Dermis blood vessel endothelial cell (primary cell): ENCODE results near the gene PLXNA4. TPM values are rescaled to one million over a fixed set of nuclear protein-coding genes. Genes with fewer than 3 reads are reported as not detected.

ENCODE experiments used
- DNase-seq: peaks from one replicate; pipeline ENCODE4 v3.0.0; 2010
- total RNA-seq: library from RNA; depleted of rRNA; stranded (reverse); fragments of >200 nt; gene quantifications from 2 replicates; pipeline ENCODE4 v1.2.3, GENCODE V29; 2014

Gene PLXNA4
- total RNA-seq, 1 donor from 2014 or later, result 1.5 TPM

DNA sequence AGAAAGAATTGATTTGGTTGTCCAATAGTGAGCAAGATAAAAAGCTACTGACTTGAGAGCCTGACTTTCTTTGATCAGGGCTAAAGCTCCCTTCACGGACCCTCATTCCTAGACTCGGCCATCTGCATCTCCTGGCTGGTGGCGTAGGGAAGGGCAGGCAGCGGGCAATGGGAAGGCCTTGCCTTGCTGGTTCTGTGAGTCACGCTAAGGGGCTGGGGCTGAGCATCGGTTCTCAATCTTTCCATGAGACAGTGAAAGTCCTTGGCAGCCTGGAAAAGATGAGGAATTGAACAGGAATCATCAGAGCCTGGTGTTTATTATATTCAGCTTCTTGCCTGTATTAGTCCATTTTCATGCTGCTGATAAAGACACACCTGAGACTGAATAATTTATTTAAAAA lies 475.3 kb downstream of the PLXNA4 start:
- DNase-seq, result no peak

DNA sequence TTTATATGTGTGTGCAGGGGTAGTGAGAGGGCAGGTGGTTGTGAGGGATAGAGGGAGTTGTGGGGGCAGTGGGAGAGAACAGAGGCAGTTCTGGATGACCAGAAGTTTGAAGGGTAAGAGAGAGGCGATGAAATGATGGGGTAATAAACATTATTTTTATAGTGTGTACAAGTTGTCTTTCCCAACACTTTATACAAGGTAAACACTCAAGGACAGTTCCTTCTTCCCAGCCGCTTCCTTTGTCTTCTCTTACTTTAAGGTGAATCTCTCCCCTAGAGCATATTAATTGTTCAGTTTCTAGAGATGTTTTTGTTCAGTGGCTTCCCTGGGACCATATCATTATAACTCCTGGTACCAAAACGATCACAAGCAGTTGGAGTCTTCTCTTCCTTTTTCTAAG lies 475.8 kb downstream of the PLXNA4 start:
- no peak for DNase-seq

DNA sequence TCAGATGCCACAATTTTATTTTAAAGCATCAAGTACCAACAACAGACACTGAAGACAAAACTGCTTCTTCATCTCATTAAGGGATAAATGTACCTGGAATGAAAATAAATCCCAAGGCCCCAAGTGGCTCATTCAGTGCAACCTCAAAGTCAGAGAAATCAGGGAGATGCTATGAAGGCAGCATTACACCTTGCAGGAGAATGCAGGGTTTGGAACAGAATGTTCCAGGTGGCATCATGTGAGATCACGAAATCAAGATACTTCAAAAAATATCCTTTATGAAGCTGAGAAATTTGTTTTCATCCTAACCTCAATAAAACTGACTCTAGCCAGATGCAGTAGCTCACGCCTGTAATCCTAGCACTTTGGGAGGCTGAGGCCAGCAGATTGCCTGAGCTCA lies 477.1 kb downstream of the PLXNA4 start:
- no peak for DNase-seq

DNA sequence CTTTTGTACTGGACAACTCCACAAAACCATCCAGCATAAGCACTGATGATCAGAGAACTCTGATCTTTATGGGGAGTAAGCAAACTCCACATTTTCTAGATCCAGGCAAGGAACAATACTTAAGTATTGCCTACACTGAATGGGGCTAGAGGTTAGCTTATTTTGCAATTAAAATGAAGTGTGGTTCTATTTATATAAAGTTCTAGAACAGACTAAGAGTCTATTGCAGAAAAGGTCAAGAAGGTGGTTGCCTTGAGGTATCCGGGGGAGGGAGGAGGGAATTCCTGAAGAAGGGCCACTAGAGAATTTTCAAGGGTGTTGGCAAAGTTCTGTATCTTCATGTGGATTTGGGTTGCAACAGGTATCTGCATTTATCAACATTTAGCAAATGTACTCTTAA lies 477.9 kb downstream of the PLXNA4 start:
- DNase-seq, result no peak

DNA sequence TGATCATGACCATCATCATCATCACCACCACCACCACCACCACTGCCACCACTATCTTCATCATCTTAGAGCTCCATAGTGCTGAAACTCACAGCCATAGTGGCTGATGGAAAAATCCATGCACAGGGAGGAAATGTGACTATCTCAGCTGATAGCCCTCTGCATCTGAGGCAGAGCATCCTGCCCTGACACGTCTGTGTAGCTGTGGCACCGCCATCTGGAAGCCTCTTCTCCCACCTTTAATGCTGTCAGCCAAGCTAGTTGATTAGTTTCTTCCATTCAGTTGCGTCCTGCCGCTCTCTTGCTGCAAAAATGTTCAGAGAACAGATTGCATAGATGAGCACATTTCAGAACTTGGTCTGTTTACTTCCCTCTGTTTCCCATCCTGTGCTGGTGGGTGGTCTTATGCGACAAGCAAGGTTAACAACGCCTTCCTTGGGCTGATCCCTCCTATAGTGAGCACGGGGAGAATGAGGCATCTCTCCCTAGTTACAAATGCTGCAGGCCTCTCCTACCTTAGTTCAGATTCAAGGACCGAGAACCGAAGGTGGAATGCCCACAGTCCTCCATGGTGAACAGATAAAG lies 478.6 kb downstream of the PLXNA4 start:
- no peak for DNase-seq

DNA sequence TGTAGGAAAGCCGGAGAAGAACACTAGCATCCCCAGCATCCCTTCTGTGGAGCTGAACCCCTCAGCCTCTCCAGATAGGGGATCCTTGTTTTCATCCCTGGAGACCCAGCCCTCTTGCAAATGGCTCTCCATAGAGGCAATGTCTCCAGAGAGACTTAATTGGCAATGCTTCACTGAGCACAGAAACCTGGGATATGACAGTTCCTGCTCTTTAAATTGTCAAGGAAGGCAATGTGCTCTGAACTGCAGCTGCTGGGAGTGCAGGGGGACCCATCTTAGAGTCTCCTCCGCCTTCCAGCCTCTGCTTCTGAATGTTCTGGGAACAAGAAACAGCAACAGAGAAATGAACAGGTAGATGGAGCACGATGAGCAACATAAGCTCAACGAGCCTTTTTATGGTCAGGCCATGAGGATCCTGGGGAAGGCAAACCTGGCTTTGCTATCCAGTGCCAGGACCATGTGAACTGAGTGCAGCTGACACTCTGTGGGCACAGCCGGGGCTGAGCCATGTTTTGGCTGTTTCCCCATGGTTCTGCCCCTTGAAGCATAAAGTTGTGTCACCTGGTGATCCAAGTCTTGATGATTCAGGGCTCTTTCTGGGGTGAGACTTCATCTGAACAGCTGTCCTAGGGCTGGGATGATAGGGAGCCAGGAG lies 481.0 kb downstream of the PLXNA4 start:
- no peak for DNase-seq

DNA sequence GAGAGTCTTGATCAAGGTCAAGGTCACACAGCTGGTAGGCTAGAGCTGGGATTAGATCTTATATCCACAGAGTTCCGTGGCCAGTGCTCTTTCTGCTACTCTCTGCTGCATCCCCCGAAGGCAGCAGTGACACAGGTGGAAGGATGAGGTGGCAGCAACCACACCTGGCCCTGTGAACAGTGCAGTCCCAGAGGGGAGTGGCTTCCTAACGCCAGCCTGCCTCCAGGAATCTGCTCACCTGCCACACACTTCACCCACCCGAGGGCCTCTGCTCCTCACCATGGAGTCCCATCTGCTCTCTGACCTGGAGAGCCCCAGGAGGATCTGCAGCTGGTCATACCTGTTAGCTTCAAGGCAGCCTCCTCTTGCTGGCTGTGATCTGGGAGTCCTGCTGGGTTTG lies 484.2 kb downstream of the PLXNA4 start:
- no peak for DNase-seq

DNA sequence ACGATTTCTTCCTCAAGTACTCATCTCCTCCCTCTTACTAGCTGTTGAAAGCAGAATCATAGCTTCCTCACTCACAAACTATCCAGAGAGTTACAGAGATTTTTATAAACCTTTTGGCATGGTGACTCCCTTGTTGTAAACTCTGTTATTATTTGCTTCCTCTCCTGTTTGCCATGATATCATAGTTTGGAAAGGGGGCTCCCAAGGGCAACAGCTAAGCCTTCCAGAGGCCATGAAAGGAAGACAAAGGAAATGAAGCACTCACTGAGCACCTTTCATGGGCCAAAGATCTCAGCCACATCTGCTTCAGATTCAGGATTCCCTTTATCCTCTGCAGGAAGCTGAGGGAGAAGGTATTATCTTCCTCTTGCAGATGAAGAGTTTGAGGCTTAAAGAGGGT lies 484.6 kb downstream of the PLXNA4 start:
- no peak for DNase-seq

DNA sequence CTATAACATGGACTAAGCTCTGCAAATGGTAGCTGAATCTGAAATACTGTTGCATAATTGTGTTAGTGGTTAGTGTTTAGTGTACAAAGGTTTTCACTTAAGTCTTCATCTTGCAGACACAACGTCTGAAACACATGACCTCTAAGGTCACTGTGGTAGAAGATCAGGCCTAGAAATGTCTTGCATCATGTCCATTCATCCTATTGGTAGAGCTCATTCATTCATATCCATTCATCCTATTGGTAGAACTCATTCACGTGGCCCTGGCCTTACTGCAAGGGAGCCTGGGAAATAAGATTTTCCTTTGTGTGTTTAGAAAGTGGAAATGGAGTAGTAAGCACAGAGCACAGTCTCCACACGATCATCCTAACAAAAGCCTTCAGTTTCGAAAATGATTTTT lies 485.8 kb downstream of the PLXNA4 start:
- no peak for DNase-seq

DNA sequence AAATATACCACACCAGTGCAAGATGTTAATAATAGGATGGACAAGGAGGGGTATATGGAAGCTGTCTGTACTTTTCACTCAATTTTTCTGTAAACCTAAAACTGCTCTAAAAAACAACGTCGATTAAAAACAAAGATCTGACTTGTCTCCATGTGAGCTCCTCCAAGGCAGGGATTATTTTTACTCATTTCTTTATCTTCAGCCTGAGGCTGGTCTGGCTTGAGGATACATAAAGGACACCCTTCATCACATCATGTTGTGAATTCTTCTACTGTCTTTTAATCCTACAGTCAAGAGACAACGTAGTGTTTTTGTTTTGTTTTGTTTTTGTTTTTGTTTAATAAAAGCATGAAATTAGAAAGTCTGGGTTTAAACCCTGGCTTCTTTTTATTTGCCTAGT lies 486.9 kb downstream of the PLXNA4 start:
- DNase-seq, result no peak

DNA sequence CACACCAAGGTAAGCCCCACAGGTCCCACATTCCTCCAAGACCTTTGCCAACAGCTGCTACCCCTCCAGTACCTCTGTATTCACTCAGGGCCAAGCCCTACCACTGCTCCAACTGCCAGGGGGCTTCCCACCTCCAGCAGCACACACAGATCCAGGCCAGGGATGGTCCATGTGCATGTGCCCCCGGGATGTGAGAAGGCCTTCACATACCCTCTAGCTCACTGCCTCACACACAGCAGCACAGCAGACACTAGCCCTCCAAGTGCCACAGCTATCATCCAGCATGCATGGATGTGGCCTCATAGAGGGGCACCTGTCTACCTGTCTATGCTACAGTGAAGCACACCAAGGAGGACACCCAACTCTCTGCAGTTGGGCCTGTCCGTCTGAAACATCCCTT lies 488.8 kb downstream of the PLXNA4 start:
- no peak for DNase-seq

DNA sequence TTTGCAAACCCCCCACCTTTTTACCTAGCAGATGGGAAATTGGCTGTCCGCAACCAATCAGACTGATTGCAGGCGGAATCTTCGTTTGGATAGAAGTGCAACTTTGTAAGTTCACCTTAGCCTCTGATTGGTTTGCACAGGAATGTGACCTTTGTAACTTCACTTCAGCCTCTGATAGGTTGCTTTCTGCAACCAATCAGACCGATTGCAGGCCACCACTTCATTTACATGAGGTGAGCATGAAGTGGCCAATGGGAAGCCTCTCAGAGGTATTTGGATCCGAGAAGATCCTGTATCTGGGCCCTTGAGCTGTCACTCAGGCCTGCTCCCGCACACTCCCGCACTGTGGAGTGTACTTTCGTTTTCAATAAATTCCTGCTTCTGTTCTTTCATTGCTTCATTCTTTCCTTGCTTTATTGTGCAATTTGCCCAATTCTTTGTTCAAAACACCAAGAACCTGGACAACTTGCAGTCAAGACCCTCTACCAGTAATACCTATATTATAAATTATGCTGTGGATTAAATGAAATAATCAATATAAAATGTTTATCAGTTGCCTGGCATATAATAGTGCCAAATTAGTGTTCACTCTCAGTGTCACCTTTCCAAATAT lies 491.4 kb downstream of the PLXNA4 start:
- no peak for DNase-seq

DNA sequence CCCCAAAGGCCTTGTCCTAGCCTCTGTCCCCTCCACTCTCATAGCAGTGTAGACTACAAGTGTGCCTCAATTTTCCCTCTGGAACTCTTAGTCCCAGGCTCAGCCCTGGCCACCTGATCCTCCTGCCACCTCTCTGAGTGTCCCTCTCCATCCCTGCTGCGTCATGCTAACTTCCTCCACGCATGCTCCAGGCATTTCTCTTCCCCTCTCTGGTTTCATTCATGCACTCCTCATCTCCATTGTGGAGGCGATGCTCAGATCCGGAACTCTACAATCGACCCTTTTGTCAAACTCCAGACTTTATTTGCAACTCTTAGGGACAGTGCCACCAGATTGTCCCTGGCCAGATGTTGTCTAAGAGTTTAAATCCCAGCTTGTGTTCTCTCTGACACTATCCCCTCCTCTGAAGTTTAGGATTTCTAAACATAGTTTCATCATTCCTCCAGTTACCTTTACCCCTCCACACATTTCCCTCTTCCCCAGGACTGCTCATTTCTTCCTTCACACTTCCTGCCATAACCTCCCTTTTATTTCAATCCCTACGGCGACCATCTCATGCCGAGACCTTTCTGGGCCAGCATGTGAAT lies 492.6 kb downstream of the PLXNA4 start:
- no peak for DNase-seq

DNA sequence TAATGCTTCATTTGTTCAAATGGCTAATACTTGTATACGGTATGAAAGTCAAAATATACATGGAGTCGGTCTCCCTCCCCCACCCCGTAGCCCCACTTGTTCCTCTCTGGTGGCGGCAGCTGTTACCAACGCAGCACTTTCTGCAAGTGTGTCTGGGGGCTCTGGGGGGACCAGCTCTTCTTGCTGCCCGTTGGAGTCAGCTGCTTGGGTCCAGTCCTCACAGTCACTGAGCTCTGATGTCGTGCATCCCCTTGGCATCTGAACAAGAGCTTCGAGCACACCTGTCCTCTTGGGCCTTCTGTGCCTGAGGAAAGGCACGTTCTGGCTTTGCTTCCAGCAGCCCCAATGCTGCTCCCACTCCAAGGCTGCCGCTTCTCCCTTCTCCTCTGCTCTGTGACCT lies 493.1 kb downstream of the PLXNA4 start:
- no peak for DNase-seq

DNA sequence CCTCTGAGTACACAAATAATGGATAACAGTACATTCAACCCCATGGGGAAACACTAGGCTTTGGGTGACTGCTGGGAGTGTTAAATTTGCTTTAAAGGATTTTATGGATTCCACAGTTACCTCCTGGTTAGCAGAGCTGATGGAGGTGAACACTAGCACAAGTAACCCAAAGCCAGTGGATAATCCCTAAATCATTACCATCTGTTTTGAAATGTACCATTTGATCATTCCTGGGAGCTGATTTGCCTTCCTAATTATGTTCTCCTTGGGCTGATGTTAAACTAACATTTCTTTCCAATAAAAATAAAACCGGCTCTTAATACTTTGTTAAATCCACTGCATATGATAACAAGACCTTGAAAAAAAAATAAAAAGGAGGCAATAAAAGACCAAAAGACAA lies 493.9 kb downstream of the PLXNA4 start:
- DNase-seq, result no peak

DNA sequence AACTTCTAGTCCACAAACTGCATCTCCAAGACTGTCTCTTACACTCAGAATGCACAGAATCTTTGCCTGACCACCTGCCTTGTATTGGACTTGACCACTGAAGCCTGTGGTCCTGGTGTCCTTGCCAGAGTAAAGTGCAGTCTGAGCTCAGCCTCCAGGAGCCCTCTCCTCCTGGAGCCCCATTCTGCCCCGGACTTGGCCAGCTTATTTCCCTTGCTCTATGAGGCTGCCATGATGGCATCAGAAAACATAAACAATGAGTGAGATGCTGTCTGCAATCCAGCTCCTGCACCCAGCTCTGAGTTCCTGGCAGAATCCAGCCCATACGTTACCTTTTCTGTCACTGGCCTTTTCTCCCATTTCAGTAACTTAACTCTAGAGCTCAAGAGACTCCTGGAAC lies 494.6 kb downstream of the PLXNA4 start:
- no peak for DNase-seq

DNA sequence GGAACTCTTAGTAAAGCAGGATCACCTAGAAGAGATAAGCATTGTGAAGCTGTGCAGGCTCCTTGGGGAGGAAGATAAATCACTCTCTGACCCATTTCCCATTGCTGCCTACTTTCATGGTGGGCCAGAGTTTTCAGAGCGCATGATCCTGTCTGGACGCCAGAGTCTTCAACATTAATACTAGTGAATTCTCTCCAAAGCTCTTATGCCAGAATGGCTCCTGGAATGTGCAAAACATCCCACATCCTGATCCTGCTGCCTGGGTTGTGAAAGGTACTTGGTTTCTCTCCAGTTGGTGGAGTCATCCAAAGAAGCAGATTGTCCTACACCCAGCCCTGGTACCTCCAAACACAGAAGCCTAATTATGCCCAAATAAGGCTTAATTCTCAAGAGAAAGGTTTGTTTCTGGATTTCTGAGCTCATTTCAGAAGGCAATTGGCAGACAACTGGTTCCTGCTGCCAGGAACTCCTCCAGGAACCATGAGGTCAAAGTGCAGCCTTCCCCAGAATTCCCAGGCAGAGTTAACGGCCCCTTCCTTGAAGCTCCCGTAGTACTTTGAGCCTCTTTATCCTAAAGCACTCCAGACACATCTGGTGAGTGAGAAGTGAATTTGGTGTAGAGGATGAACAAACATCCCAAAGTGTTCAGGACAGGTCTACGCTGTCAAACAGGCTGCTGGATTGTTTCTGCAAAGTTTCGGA lies 495.2 kb downstream of the PLXNA4 start:
- no peak for DNase-seq

DNA sequence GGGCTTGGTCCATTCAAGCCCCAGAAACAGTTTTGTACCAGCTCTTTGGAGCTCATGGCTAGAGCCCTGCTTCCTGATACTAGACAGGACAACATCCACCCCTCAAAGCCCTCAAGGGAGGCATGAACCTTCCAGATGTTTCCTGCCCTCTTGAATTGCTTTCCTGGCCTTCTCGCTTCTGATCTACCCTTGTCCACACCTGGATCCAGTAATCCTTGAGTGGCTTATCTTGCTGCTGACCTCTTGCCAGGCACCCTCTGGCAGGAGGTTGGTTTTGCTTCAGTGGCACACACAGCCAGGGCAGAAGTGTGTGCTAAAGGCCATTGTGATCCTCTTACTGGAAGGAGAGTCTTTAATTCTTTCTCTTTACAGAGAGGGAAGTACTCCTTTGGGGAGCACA lies 495.8 kb downstream of the PLXNA4 start:
- peak; percentile 51 for DNase-seq

DNA sequence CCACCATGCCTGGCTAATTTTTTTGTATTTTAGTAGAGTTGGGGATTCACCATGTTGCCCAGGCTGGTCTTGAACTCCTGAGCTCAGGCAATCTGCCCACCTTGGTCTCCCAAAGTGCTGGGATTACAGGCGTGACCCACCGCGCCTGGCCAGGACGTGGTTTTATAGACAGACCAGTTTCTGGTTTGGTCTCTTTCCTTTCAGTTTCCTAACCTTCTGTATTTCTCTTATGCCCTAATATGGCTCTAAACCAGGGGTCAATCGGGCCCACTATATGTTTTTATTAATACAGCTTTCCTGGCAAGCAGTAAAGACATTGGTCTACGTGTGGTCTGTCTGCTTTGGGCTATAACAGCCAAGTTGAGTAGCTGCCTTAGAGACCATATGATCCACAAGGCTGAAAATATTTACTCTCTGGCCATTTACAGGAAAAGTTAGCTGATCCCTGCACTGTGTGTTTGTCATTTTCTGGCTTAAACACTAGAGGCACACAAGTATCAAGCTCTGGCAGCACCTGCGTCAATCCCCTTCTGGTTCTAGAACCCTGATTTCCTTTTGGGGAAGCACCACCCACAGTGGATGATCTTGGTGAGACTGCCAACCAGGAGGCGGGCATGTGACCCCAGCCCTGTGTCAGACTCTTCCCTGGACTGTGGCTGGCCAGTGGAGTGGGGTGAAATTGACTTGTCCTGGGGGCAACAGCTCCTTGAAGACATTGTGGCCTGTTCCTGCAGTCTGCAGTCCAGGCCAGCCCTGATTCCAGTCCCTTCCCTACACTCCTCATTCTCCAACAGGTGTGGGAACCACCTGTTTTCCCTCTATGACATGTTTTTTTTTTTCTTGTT lies 497.2 kb downstream of the PLXNA4 start:
- no peak for DNase-seq

DNA sequence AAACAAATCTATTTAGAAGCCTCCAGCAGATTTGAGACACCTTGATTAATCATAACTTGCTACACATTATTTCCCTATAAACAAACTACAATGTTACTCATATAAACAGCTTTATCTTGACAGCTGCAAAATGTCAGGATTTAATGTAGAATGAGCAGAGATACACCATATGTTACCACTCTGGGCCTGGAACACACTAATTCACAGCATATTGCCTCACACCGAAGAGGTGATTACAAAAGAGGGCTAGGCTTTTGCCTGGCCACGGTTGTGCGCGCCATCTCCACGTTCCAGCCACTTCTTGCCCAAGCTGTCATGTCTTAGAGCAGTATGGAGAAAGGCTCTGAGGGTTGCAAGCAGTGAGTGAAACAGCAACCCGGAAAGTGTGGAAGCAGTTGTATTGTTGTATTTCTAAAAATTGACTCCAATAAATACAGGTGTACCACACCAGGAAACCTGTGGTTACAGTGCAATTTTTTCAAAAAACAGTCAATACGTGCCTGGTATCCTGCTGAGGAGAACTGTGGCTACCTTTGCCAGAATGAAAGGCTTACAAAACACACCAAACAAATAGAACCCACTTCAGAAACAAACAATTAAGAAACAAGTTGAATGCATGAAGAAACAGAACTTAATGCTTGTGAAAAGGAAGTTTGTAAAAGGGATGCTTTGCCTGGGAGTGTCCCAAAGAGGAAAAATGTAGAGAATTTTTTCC lies 498.1 kb downstream of the PLXNA4 start:
- DNase-seq, result no peak

DNA sequence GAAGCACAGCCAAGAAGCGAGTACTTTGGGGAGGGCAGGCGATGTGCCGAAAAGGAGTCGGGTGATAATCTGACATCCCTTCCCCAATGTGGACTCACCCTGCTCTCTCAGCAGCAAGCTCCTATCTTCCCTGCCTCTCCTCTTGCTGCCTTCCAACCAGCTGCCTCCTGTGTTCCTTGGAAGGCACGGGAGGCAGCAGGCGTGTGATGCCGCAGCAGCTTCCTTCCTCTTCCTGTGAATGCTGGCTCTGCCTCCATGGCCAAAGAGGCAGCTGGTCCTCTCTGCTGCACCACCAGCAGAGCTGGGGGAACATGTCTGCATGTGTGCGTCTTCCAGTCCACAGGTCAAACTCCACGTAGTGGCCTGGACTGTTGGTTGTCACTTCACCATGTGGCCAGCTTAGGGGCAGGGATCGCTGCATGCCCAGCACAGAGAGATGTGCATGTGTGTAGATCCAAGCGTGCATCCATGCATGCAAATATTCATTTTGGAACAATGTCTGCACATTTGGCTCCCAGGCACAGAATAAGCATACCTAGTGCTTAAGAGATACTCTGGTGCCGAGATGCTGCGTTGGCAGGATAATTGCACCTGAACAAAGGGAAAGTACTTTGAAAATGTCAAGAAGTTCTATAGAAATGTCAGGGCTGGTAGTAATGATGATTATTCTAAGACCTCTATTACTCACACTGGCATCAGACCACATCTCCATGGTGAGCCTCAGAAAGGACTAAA lies 499.8 kb downstream of the PLXNA4 start:
- no peak for DNase-seq
